Activated CD4-positive, alpha-beta T cell treated with anti-CD3 and anti-CD28 coated beads, Interleukin-2, amount 50 U/mL, for 24 hours (primary cell): ENCODE data around the gene DLX6.

Experiments used
- DNase-seq, 2 donors: peaks; one replicate each; pipeline ENCODE4 v3.0.0-alpha.2; 2020; ENCODE audit warnings: low read depth in 1 of 2, low spot score in 1 of 2

The DLX6 gene

GRCh38 chr7:97009753-97010732 is 4.7 kb downstream of the DLX6 start:
- no peak for DNase-seq

- no peak for DNase-seq
These were observed 5.8 kb downstream of the DLX6 start for GRCh38 chr7:97011104-97011503.

GRCh38 chr7:97011536-97012364 is 6.4 kb downstream of the DLX6 start:
- no peak for DNase-seq

DNA sequence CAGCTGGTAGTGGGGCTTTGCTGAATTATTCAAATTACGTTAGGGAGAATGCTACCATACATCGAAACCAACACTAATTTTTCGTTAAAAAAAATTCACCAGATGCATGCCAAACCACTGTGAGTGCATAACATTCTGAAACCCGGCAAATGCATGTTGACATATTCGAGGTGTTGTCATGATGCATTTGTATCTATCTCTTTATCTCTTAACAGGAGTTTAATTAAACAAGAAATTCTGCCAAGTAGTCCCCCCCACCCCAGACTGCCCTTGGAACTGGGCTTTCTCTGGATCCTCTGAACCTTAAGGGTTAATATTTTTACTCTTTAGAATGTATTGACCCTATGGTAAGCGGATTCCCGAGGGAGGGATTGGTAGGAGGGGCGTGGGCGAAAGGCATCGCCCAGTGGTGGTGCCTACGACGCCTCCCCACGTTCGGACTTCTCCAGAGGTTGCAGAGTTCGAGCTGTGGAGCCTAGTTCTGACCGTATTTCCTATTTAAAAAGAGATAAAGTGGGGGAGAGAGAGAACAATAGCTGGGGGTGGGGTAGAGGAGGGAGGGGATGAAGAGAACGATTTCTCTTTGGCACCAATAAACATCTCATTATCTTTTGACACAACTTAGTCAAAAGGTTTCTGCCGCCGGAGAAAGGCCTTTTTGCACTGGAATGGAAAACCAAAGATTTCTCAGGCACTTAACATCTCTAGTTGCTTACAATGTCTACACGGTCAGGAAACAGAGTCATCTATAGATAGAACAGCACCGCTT is 7.2 kb downstream of the DLX6 start:
- no peak for DNase-seq

DNA sequence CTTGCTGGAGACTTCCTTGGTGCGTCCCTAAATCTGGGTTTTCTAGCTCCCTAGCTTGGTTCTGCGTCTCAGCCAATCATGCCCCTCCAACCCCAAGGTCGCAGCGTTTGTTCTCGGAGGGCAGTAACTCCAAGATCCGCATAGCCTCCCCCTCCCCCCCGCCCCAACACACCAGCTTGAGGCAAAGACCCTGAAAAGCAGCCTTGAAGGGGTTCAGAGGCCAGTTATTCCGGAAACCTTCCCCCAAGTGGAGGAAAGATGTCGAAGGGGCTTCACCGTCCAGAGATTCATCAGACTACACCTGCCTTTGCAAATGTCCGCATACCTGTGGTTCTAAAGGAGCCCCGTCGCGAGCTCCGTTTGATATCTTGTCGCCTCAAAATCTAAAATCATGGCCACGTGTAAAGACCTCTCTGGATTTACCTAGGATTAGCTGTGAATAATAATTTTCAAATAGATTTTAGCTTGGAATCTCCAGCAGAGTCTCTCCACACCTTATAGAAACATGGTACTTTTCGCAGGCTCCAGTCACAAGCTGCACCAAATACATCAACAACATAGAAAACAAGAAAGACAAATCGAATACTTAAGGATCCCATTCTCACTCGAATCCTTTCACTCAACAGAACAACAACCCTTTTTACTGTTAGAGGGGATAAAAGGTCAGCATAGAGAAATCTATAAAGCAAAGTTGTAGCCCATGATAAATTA is 7.9 kb downstream of the DLX6 start:
- no peak for DNase-seq

- DNase-seq, result no peak
These were observed 8.4 kb downstream of the DLX6 start for GRCh38 chr7:97013845-97014134.

GRCh38 chr7:97014145-97014750 is 8.9 kb downstream of the DLX6 start:
- no peak for DNase-seq

GRCh38 chr7:97015279-97015678 is 9.9 kb downstream of the DLX6 start:
- DNase-seq, result no peak

DNA sequence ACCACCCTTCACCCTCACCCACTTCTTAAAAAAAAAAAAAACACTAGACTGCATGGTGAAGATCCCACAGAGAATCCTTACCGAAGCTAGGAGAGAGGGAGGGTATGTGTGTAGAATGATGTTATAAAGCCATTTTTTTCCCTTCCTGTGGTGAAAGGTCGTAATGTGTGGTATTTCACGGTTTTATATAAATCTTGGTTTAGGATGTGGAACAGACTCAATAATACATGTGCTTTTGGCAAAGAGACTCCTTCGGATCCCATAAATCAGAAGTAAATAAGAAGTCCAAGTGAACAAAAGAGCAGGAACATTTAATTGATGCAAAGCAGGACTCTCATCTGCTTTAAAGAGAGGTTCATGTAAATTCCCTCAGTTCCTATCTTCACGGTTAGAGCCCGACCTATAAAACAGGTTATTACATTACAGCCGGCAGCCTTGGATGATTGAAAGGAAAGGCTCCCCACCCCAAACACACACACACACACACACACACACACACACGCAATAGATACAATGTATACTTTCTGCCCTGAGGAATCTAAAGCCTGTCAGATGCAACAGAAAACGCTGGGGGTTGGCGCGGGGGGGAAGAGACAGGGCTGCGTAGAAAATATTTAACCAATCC is 10.5 kb downstream of the DLX6 start:
- DNase-seq, result no peak

DNA sequence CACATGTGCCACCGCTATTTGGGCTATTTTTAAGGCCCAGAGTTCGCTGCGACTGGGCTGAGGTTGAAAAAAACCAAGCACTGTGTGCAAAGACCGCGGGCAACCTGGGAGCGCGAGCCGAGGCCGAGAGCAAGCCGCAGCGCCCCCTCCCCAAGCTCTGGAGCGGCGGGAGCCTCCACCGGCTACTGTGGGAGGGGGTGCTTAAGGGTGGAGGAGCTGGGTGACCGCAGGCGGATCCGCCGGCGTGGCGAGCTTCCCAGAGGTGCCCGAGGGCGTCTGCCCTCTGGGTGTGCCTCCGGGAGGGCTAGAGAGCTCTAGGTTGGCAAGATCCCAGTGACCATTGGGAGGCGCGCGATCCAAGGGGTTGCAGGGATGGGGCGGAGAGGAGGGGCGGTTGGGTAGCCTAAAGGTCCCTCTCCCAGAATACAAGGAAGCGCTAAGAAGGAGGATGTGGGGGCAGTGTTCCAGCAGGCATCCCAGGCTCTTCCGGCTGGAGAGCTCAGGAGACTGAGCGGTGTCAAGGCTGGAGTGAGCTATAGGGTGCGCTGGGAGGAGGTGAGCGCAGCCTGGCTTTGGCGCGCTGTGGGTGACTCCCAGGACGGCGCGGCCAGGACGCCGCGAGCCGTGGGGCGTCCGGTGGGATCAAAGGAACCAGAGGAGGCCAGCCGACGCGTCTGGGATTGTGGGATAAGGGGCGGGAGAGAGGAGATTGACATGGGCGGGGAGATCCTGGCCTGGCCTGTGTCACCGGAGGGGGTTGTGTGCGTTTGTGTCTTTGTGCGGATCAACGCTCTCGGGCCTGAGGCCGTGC is 11.2 kb downstream of the DLX6 start:
- no peak for DNase-seq

GRCh38 chr7:97017192-97018125 is 12.1 kb downstream of the DLX6 start:
- DNase-seq, result no peak

DNA sequence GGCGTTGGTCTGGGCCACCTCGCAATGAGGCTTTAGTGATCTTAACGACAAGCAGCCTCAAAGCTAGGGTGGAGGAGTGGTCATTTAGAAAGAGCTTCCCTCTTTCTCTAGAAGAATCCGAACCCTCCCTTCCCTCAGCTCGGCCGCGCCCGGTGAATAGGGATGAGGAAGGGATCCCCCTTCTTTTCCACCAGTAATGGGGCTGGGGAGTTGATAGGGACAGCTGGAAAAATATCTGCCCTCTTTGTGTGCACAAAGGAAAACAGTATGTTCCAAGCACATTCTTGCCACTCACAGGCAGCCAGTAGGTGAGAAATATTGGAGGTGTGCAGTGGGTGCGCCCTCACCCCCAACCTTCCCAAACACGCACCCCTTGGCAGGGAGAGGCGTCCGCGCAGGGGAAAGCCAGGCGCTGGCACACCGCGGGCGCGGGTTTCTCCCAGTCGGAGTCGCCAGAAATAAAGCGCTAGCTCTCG is 12.8 kb downstream of the DLX6 start:
- no peak for DNase-seq

GRCh38 chr7:97018791-97019531 is 13.6 kb downstream of the DLX6 start:
- DNase-seq, result no peak

DNA sequence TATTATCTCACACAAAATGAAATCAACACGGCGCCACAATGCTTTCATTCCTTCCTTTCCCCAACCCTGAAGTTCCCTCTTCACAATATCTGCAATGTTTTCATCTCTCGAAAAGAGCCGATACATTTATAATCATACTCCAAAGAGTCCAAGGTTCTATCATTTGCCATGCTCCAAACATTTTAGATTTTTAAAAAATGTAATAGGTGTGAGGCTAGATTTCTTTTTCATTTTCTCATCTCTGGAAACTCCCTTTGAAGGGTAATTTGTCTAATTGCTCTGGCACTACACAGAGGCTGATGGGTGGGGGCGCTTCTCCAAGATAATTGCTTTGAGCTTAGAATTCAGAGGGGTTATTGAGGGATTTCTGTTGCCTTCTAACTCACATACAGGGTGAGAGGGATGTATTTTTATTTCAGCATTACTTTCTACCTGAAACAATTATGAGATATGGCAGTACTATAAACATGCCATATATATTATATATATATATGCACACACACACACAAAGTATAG is 14.4 kb downstream of the DLX6 start:
- DNase-seq, result no peak

DNA sequence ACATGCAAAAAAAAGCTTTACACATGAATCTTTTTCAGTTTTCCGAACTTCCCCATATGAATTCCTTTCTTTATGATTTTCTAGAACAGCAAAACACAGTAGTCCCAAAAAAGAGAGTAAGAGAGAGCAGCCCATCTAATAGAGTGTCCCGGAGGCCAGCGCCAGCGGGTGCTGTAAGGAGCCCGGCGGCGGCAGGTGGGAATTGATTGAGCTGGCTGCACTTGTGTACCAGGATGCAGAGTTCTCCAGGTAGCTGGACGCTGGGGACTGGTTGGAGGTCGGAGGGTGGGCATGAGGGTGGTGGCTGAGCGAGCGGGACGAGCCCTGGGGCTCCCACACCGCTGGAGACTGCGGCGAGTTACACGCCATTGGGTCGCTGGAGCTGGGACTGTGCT is 15.2 kb downstream of the DLX6 start:
- no peak for DNase-seq

DNA sequence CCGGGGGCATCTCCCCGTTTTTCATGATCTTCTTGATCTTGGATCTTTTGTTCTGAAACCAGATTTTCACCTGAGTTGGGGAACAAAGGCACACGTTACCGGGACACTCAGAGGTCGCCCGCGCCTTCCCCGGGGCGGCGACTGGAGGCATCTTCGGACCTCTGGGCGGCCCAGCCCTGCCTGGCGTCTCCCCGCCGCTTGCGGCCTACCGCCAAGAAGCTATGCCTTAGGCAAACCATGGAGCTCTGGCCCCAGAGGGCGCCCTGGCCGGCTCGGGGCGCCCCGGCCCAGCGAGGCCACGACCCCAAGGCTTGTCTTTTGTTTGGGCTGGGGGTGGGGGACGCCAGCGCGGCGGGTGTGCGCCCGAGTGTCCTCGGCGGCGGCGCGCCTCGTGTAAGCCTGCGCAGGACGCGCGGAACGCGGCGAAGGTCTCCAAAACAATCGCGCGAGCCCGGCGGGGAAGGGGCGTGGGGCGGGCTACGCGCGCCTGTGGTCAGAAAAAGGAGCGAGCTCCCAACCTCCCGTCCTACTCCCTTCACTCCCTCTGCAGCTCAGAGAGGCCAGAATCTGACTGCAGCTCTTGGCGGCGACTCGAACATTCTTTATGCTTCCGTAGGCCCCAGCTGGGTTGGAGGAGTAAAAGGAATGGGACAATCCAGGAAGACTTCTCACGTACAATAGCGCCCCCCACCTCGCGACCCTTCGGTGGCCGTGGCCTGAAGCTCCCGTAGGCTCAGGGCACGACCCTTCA is 15.8 kb downstream of the DLX6 start:
- no peak for DNase-seq
